Suppressor macrophage treated with lipopolysaccharide for 1 hour (primary cell): ENCODE data around the gene EMP1.

Source experiments
- DNase-seq, 3 donors: peaks; one replicate each; pipeline ENCODE4 v3.0.0-alpha.2; 2020 to 2022

EMP1 gene

DNA sequence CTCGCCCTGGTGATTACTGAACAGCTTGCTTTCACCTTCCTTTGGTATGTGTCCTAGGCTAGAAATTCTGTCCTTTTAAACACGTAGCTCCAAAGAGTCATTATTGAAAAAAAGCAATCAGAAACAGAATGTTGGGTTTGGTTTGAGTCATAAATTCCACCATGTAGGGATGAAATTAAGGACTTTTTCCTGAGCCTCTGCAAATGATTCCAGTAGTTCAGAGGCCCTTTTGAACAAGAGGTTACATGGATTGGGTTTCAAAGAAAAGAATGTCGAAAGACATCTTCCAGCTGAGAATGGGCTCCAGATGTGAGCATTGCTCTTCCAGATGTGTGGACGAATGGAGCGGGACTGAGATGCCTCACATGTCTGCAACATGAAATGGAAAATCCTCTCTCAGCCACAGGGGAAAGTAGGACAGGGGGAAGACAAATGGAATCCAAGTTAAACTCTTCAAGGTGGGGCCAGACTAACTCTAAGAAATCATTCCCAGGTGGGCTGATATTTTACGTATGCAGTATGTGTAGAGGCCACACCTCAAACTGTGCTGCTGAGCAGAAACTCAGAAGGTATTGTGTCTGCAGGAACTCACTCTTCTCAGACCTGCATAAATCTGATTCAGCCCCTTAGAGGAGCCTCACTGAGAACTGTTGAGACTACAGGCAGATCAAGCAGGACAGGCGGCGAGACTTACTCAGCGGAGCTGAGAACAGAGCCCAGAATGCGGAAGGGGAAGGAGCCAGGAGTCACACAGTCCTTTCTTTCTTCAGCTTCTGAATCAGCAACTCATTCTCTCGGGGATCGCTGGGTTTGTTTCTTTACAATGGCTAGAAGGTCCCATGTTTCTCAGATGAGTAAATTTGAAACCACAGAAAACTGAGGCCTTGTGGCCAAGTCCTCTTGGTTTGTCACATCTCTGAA, 23.3 kb upstream of the EMP1 start:
- DNase-seq = peak; percentile 88 to 92 (median 92)

- DNase-seq = no peak
Measured at GRCh38 chr12:13175499-13175898, 21.0 kb upstream of the EMP1 start.

DNA sequence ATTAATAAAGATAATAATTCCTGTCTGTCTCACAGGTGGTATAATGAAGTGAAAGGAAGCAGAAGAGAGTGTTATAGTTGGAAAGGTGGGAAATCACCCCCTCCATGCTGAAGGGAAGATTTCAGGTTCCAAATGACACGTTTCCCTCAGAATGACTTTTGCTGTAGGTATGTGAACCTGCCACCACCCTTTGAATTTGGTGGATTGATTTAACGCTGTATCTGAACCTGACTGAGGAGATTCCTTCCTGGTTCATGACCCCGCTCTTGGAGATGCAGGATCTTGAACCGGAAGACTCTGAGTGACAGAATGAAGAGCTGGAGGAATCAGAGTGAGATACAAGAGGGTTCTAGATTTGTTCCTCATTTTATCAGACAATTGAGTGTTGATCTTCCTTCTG, 20.3 kb upstream of the EMP1 start:
- no peak for DNase-seq

DNA sequence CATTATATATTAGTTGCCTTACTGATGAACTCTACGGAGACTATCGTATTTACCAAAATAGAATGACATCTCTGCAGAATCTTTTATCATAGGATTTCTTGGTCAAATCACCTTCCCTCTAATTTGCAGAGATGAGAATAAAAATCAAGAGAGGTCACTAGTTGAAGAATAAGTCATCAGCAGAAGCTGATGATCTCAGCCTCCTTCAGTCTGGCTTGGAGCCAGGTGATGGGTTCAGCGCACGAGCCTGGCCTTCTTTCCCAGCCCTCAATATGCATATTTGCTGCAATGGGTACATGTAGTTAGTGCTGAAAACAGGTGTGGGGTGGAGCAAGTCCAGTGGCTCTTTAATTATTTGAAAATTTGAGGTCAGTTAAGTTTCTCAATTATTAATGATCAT, 19.2 kb upstream of the EMP1 start:
- DNase-seq = no peak

DNA sequence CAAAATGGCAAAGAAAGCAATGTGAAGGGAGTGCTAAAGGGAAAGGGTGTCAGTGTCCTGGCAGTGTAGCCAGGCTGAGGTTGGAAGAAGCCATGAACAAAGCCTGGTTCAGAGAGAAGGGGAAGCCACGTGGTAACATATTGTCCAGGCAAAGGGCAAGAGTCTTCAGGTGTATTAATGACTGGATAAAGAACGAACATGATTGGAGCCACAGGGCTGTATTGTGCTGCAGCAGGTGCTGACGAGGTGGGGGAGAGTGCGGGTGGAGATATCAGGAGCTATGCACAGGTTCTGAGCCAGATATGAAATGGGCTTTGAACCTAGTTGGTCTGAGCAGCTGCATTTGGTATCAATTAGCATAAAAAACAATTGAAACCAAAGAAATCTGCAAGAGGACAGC, 18.6 kb upstream of the EMP1 start:
- no peak for DNase-seq

- no peak for DNase-seq
Measured at GRCh38 chr12:13178568-13179210, 17.8 kb upstream of the EMP1 start.

GRCh38 chr12:13179211-13180074, 17.1 kb upstream of the EMP1 start:
- peak in 1 of 3 donors; percentile 43 for DNase-seq

- DNase-seq = no peak
Measured at GRCh38 chr12:13181375-13182070, 15.0 kb upstream of the EMP1 start.

- no peak for DNase-seq
Measured at GRCh38 chr12:13182881-13183280, 13.6 kb upstream of the EMP1 start.

GRCh38 chr12:13183620-13184019, 12.9 kb upstream of the EMP1 start:
- no peak for DNase-seq

DNA sequence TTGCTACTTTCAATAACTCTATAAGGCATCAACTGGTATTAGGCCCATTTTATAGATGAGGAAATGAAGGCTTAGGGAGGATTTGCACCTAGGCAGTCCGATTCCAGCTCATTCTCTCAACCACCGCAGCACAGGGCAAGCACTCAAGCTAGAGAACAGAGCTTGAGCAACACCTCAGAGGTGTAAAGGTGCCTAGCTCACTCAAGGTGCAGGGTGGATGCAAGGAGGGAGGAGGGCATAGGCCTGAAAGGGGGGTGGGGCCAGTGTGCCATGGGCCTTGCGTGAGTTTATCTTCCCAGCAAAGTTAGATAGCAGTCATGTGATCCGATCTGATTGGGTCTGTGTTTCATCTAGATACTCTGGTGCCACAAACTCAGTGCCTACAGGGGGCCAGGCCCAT, 10.2 kb upstream of the EMP1 start:
- no peak for DNase-seq

DNA sequence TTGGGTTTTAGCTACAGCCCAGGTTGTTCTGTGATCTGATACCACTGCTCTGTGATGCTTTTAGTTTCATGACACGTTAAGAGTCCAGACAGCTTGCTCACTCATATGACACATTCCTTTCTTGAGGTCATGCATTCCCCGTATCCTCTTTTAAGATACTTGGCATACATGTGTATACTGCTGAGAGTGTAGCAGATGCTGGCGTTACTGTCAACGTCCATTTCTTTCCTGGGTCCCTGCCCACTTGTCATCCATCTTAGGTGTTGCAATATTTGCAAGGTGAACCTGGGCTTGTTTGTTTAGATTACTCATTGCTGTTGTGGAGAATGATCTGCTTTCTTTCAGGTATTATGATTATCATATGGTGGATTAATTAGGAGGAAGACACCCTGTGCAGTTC, 9.1 kb upstream of the EMP1 start:
- DNase-seq = peak in 1 of 3 donors; percentile 25

DNA sequence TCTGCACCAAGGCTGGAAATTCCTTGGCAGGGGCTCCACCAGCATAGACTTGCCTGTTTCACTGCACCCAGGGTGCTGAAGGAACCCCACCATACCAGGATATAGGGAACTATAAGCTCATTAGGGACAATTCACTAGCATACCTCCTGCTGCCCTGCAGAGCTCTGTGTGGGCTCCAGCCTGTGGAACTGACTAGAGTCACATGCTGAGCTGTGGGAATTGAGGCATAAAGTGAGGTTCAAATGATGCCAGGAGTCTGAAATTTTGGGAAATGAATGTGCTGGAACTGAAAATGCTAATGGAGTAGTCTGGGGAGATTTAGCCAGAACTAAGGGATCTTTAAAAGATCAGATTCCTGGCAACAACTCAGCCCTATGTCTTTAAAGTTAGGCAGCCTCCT, 7.3 kb upstream of the EMP1 start:
- DNase-seq = peak in 1 of 3 donors; percentile 17

- DNase-seq = peak in 1 of 3 donors; percentile 19
Measured at GRCh38 chr12:13190275-13190674, 6.3 kb upstream of the EMP1 start.

DNA sequence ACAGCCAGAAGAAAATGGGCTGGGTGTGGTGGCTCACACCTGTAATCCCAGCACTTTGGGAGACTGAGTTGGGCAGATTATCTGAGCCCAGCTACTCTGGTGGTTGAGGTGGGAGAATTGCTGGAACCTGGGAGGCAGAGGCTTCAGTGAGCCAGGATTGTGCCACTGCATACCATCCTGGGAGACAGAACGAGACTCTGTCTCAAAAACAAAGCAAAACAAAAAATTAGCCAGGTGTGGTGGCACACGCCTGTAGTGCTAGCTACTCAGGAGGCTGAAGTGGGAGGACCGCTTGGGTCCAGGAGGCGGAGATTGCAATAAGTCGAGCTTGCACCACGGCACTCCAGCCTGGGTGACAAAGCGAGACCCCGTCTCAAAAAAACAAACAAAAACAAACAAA, 3.8 kb upstream of the EMP1 start:
- no peak for DNase-seq

GRCh38 chr12:13193505-13194231, 2.9 kb upstream of the EMP1 start:
- no peak for DNase-seq

- DNase-seq = peak in 2 of 3 donors; percentile 43 to 49
Measured at GRCh38 chr12:13194401-13195110, 2.0 kb upstream of the EMP1 start.

DNA sequence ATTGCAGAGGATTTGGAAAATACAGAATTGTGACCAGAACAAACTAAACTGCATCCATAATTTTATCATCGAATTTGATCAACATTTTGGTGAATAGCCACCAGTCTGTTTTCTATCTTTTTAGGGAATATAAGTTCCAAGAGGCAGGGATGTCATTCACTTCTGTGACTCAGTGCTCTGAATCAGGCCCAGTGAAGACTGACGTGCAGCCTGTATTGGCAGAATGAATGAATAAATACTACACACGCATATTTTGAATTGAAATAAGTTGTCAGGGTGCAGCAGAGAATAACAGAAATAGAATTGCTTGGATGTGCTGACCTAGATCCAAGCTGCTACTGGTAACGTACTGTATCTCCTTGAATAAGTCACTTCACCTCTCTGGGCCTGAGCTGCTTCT, 1.3 kb upstream of the EMP1 start:
- DNase-seq = no peak

- DNase-seq = no peak
Measured at GRCh38 chr12:13195785-13196129, 769 bp upstream of the EMP1 start.

DNA sequence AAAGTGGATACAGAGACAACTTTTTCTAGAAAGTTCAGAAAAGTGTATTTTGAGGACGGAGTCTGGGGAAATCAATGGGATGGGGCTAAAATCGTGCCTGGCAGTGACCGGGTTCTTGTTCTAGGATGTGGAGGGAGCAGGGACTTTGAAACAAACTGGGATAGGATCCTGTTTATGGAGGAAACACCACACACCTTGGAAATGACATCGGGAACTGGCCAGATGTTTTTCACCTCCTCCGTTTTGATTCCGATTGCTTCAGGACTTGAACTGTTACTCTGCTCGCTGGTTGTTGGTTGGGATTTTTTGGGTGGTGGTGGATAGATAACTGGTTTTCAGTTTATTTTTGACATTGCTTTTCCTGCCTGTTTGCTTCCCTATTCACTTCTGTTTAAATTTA, 506 bp downstream of the EMP1 start:
- no peak for DNase-seq

GRCh38 chr12:13197526-13198143, 1.1 kb downstream of the EMP1 start:
- DNase-seq = peak; percentile 60 to 72 (median 64)
